ENCODE data around the gene PCDHB7. TPM values are rescaled to one million over a fixed set of nuclear protein-coding genes. Genes with fewer than 3 reads are reported as not detected.
"Not testable (repeated sequence)": the region's sequence is repeated elsewhere in the genome, so short reads cannot be mapped to it uniquely, and the experiment has no call there.

PCDHB7 gene
- total RNA-seq, 3 donors from 2014 or later, result 2.3 to 4.6 (median 3.4) TPM

DNA sequence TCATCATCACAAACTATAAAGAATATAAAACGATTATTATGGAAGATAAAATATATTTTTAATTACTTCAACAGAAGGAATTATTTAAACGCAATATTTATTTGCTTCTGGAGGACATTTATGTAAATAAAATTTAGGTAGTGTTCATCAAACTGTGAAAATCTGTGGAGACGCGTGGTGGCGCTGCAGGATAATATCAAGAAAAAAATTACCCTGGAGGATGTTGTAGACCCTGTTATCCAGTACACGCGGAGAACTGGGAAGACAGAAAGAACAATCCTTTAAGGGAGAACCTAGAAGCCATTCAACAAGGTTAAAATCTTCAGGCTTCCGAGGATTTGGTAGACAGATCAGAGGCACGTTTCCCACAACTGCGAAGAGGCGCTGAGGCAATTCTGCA, 36.0 kb downstream of the PCDHB7 start, which contains the start of gene PCDHB12:
PCDHB12 (plus strand) TSS at position 242 of the 400 bp plus-strand sequence. CDS start 189 bp downstream, outside the sequence.
- DNase-seq (ENCODE audit: low spot score in 2 of 2), result no peak
- no peaks in the 10 kb centered on the region for H3K36me3 ChIP-seq
- no peaks in the 10 kb centered on the region for H3K27me3 ChIP-seq
- intact Hi-C loops (cut with DNase I; ENCODE audit: low total_unique reads), result no loop called here
- H3K27ac ChIP-seq, result no peak within 1 kb of the TSS
- peaks cover 52 to 88% of the 10 kb centered on the region in 2 donors for H3K9me3 ChIP-seq
- no peak for TF ChIP-seq POLR2A (IDR thresholded peaks at IDR 0.05)
- no peak for TF ChIP-seq POLR2AphosphoS5 (IDR thresholded peaks at IDR 0.05)
- TF ChIP-seq, protein P1, sequence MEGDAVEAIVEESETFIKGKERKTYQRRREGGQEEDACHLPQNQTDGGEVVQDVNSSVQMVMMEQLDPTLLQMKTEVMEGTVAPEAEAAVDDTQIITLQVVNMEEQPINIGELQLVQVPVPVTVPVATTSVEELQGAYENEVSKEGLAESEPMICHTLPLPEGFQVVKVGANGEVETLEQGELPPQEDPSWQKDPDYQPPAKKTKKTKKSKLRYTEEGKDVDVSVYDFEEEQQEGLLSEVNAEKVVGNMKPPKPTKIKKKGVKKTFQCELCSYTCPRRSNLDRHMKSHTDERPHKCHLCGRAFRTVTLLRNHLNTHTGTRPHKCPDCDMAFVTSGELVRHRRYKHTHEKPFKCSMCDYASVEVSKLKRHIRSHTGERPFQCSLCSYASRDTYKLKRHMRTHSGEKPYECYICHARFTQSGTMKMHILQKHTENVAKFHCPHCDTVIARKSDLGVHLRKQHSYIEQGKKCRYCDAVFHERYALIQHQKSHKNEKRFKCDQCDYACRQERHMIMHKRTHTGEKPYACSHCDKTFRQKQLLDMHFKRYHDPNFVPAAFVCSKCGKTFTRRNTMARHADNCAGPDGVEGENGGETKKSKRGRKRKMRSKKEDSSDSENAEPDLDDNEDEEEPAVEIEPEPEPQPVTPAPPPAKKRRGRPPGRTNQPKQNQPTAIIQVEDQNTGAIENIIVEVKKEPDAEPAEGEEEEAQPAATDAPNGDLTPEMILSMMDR (IDR thresholded peaks at IDR 0.05), result no peak
- no peaks in the 10 kb centered on the region for H3K4me1 ChIP-seq
- H3K4me3 ChIP-seq, result peak within 1 kb of the TSS in 2 of 3 donors; percentile 17 to 25

DNA sequence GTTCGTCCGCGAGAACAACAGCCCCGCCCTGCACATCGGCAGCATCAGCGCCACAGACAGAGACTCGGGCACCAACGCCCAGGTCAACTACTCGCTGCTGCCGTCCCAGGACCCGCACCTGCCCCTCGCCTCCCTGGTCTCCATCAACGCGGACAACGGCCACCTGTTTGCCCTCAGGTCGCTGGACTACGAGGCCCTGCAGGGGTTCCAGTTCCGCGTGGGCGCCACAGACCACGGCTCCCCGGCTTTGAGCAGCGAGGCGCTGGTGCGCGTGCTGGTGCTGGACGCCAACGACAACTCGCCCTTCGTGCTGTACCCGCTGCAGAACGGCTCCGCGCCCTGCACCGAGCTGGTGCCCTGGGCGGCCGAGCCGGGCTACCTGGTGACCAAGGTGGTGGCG, 37.8 kb downstream of the PCDHB7 start:
- H3K9me3 ChIP-seq, result peaks cover 52 to 87% of the 10 kb centered on the region in 2 donors
- DNase-seq (ENCODE audit: low spot score in 2 of 2), result not testable (repeated sequence)

DNA sequence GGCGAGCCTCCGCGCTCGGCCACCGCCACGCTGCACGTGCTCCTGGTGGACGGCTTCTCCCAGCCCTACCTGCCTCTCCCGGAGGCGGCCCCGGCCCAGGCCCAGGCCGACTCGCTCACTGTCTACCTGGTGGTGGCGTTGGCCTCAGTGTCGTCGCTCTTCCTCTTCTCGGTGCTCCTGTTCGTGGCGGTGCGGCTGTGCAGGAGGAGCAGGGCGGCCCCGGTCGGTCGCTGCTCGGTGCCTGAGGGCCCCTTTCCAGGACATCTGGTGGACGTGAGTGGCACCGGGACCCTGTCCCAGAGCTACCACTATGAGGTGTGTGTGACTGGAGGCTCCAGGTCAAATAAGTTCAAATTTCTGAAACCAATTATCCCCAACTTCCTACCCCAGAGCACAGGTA, 38.4 kb downstream of the PCDHB7 start:
- H3K9me3 ChIP-seq, result peaks cover 58 to 88% of the 10 kb centered on the region in 2 donors
- DNase-seq (ENCODE audit: low spot score in 2 of 2); H3K4me1 ChIP-seq; H3K27me3 ChIP-seq; H3K4me3 ChIP-seq; H3K27ac ChIP-seq; intact Hi-C loops (cut with DNase I; ENCODE audit: low total_unique reads); H3K36me3 ChIP-seq: not testable (repeated sequence)

More for the DNA sequence above, 37.8 kb downstream of the PCDHB7 start:
- intact Hi-C loops (cut with DNase I; ENCODE audit: low total_unique reads); H3K27me3 ChIP-seq; H3K36me3 ChIP-seq; H3K27ac ChIP-seq; H3K4me3 ChIP-seq; H3K4me1 ChIP-seq: not testable (repeated sequence)

DNA sequence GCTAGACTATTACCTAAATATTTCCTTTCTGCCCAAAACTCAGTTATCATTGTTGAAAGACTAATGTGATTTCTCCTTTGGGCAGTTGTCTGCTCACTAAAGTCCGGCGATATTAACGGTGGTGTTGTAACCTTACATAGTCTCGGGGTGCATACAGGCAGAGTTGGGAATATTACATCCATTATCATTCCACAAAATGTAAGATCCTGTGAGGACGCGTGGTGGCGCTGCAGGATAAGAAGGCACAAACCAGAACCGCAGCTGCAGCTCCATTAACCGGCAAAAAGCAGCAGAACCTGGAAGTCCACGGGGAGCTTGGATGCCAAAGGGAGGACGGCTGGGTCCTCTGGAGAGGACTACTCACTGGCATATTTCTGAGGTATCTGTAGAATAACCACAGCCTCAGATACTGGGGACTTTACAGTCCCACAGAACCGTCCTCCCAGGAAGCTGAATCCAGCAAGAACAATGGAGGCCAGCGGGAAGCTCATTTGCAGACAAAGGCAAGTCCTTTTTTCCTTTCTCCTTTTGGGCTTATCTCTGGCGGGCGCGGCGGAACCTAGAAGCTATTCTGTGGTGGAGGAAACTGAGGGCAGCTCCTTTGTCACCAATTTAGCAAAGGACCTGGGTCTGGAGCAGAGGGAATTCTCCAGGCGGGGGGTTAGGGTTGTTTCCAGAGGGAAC, 41.4 kb downstream of the PCDHB7 start, which contains the start of gene PCDHB13:
PCDHB13 (plus strand) TSS at position 264 of the 684 bp plus-strand sequence; CDS start at position 469, 205 bp downstream.
- TF ChIP-seq, protein P1 (IDR thresholded peaks at IDR 0.05), result peak in 2 of 3 donors; percentile 21 to 29
- H3K36me3 ChIP-seq; H3K27me3 ChIP-seq; intact Hi-C loops (cut with DNase I; ENCODE audit: low total_unique reads); H3K27ac ChIP-seq; DNase-seq (ENCODE audit: low spot score in 2 of 2); H3K4me1 ChIP-seq: not testable (repeated sequence)
- peaks cover 66 to 93% of the 10 kb centered on the region in 2 donors for H3K9me3 ChIP-seq
- peak within 1 kb of the TSS in 1 of 3 donors; percentile 19 for H3K4me3 ChIP-seq

DNA sequence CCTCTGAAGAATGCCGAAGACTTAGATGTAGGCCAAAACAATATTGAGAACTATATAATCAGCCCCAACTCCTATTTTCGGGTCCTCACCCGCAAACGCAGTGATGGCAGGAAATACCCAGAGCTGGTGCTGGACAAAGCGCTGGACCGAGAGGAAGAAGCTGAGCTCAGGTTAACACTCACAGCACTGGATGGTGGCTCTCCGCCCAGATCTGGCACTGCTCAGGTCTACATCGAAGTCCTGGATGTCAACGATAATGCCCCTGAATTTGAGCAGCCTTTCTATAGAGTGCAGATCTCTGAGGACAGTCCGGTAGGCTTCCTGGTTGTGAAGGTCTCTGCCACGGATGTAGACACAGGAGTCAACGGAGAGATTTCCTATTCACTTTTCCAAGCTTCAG, 42.1 kb downstream of the PCDHB7 start:
- H3K4me1 ChIP-seq; DNase-seq (ENCODE audit: low spot score in 2 of 2); H3K27me3 ChIP-seq; intact Hi-C loops (cut with DNase I; ENCODE audit: low total_unique reads); H3K36me3 ChIP-seq; H3K27ac ChIP-seq: not testable (repeated sequence)
- Histone ChIP-seq H3K4me3 (peak overlapping the region in 1 of 3 donors; percentile 11), H3K9me3 (peaks cover 66 to 93% of the 10 kb centered on the region in 2 donors)

DNA sequence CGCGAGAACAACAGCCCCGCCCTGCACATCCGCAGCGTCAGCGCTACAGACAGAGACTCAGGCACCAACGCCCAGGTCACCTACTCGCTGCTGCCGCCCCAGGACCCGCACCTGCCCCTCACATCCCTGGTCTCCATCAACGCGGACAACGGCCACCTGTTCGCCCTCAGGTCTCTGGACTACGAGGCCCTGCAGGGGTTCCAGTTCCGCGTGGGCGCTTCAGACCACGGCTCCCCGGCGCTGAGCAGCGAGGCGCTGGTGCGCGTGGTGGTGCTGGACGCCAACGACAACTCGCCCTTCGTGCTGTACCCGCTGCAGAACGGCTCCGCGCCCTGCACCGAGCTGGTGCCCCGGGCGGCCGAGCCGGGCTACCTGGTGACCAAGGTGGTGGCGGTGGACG, 43.1 kb downstream of the PCDHB7 start:
- H3K27ac ChIP-seq; intact Hi-C loops (cut with DNase I; ENCODE audit: low total_unique reads); H3K27me3 ChIP-seq; DNase-seq (ENCODE audit: low spot score in 2 of 2); H3K36me3 ChIP-seq; H3K4me3 ChIP-seq; H3K4me1 ChIP-seq: not testable (repeated sequence)
- H3K9me3 ChIP-seq, result peaks cover 61 to 93% of the 10 kb centered on the region in 2 donors

DNA sequence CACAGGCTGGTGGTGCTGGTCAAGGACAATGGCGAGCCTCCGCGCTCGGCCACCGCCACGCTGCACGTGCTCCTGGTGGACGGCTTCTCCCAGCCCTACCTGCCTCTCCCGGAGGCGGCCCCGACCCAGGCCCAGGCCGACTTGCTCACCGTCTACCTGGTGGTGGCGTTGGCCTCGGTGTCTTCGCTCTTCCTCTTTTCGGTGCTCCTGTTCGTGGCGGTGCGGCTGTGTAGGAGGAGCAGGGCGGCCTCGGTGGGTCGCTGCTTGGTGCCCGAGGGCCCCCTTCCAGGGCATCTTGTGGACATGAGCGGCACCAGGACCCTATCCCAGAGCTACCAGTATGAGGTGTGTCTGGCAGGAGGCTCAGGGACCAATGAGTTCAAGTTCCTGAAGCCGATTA, 43.6 kb downstream of the PCDHB7 start:
- H3K9me3 ChIP-seq, result peaks cover 61 to 94% of the 10 kb centered on the region in 2 donors
- H3K36me3 ChIP-seq; H3K27me3 ChIP-seq; DNase-seq (ENCODE audit: low spot score in 2 of 2); H3K4me1 ChIP-seq; H3K4me3 ChIP-seq; H3K27ac ChIP-seq; intact Hi-C loops (cut with DNase I; ENCODE audit: low total_unique reads): not testable (repeated sequence)
